PC-9 (cell line): ENCODE results near the gene TCF4. TPM values are rescaled to one million over a fixed set of nuclear protein-coding genes. Genes with fewer than 3 reads are reported as not detected.

Experiments used
- BruUV-seq: library from RNA; stranded (reverse); fragments of 400-500 nt; replicated peaks from 2 replicates; lab custom pipeline; 2021; lab: Mats Ljungman, UMichigan
- CTCF ChIA-PET: fragments of 300-600 bp; sonication (Branson Sonifier 250); formaldehyde crosslinking; loops from one replicate; lab custom pipeline; 2022; ENCODE audit warnings: antibody characterized with exemption; lab: Charles Lee
- POLR2A ChIA-PET: fragments of 300-600 bp; sonication (Branson Sonifier 250); formaldehyde crosslinking; loops from one replicate; lab custom pipeline; 2022; ENCODE audit warnings: antibody characterized with exemption; ENCODE audit not compliant: unreplicated experiment; lab: Charles Lee
- DNase-seq, 2 experiments: peaks; one replicate each; pipeline versions ENCODE4 v3.0.0 to v3.0.0-alpha.2; 2015 to 2022; ENCODE audit warnings: mixed read lengths in 1 of 2
- H2AFZ ChIP-seq: fragments of 200-600 bp; sonication (generic); 2 replicates; pipeline ENCODE4 v1.8.1; 2017; ENCODE audit warnings: antibody characterized with exemption
- H3F3A ChIP-seq: fragments of 200-600 bp; sonication (generic); 2 replicates; pipeline ENCODE4 v1.8.1; 2017; ENCODE audit warnings: antibody characterized with exemption, mild to moderate bottlenecking, low read depth; ENCODE audit not compliant: insufficient read depth
- H3K27ac ChIP-seq: fragments of 200-600 bp; sonication (generic); 2 replicates; pipeline ENCODE4 v1.6.1; 2016; ENCODE audit warnings: mixed run types
- H3K27me3 ChIP-seq: fragments of 200-600 bp; sonication (generic); 2 replicates; pipeline ENCODE4 v1.6.1; 2016; ENCODE audit warnings: low read depth, mixed run types; ENCODE audit not compliant: insufficient read depth
- H3K36me3 ChIP-seq: fragments of 200-600 bp; sonication (generic); 2 replicates; pipeline ENCODE4 v1.6.1; 2016; ENCODE audit warnings: low read depth, mixed run types
- H3K4me1 ChIP-seq: fragments of 200-600 bp; sonication (generic); replicated peaks from 2 replicates; pipeline ENCODE4 v1.6.1; 2016; ENCODE audit warnings: mixed run types; ENCODE audit not compliant: insufficient read depth
- H3K4me2 ChIP-seq: fragments of 200-600 bp; sonication (generic); 2 replicates; pipeline ENCODE4 v1.6.1; 2017; ENCODE audit warnings: mixed run types
- H3K4me3 ChIP-seq: fragments of 200-600 bp; sonication (generic); 2 replicates; pipeline ENCODE4 v1.6.1; 2016; ENCODE audit warnings: mixed run types
- H3K79me2 ChIP-seq: fragments of 200-600 bp; sonication (generic); 2 replicates; pipeline ENCODE4 v1.6.1; 2017; ENCODE audit warnings: low read depth, mixed run types
- H3K9me2 ChIP-seq: fragments of 200-600 bp; sonication (generic); 2 replicates; pipeline ENCODE4 v1.8.1; 2017; ENCODE audit warnings: mild to moderate bottlenecking; ENCODE audit not compliant: insufficient read depth
- H3K9me3 ChIP-seq: fragments of 200-600 bp; sonication (generic); 2 replicates; pipeline ENCODE4 v1.8.1; 2016; ENCODE audit warnings: low read depth; ENCODE audit not compliant: insufficient read depth
- H4K20me1 ChIP-seq: fragments of 200-600 bp; sonication (generic); 2 replicates; pipeline ENCODE4 v1.8.1; 2017; ENCODE audit not compliant: insufficient read depth
- EZH2 ChIP-seq: fragments of 200-600 bp; sonication (generic); IDR thresholded peaks from 2 replicates; pipeline ENCODE4 v1.8.0; 2017; ENCODE audit warnings: antibody characterized with exemption, low read depth
- intact Hi-C: fragments of 100-400 bp; cut with micrococcal nuclease; formaldehyde crosslinking; loops from one replicate; pipeline ENCODE4 v1.10.0; 2022; ENCODE audit not compliant: unreplicated experiment
- total RNA-seq: library from RNA; stranded (reverse); gene quantifications from 2 replicates; pipeline ENCODE4 v1.2.3, GENCODE V29; 2021
- TF ChIP-seq, protein P1 (sequence below): fragments of 200-600 bp; sonication (generic); conservative IDR thresholded peaks from 2 replicates; pipeline ENCODE4 v1.6.1; 2017; ENCODE audit warnings: mixed run types, antibody characterized with exemption, mild to moderate bottlenecking, moderate library complexity

The TCF4 gene
- total RNA-seq, 1 experiment from 2014 or later = 0.74 TPM

DNA sequence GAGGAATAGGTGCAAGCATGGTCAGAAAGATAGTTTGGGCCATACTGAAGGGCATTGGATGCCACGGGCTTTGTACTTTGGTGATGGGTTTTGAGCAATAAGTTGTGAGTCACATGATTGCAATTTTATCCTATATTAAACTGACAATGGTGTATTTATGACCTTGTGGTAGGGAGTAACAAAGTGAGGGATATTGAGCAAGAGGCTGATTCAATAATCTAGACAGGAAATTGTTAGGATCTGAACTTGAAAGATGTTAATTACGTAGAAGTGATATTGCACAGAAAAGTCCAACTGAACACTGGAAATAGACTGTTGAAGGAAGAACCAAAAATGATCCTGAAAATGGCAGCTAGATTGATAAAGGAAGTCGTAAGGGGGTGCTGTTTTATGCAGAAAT, 46.6 kb upstream of the TCF4 start:
- H2AFZ ChIP-seq = no peak overlapping the region

DNA sequence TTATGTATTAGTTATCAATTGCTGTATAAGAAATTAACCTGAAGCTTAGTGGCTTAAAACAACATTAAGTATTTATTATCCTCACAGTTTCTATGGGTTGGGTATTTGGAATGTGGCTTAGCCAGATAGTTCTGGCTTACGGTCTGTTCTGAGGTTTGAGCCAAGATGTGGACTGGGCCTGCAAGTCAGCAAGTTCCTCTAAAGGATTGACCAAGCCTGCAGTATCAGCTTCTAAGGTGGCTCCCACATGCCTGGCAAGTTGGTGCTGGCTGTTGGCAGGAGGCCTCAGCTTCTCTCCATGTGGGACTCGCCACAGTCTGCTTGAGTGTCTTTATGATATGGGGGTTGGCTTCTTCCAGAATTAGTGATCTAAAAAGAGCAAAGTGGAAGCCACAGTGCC, 45.0 kb upstream of the TCF4 start:
- Histone ChIP-seq H3K79me2 (no peaks in the 10 kb centered on the region), H2AFZ (no peak overlapping the region), H3K27ac (no peak overlapping the region), H3K9me2 (no peaks in the 10 kb centered on the region), H3F3A (no peaks in the 10 kb centered on the region), H3K27me3 (no peaks in the 10 kb centered on the region), H3K4me3 (no peak overlapping the region), H3K4me2 (no peak overlapping the region), H3K36me3 (no peaks in the 10 kb centered on the region), H3K9me3 (no peaks in the 10 kb centered on the region), H4K20me1 (no peaks in the 10 kb centered on the region), H3K4me1 (peaks cover 7% of the 10 kb centered on the region; the same call in 1 of the 2 replicates)
- TF ChIP-seq, protein P1, sequence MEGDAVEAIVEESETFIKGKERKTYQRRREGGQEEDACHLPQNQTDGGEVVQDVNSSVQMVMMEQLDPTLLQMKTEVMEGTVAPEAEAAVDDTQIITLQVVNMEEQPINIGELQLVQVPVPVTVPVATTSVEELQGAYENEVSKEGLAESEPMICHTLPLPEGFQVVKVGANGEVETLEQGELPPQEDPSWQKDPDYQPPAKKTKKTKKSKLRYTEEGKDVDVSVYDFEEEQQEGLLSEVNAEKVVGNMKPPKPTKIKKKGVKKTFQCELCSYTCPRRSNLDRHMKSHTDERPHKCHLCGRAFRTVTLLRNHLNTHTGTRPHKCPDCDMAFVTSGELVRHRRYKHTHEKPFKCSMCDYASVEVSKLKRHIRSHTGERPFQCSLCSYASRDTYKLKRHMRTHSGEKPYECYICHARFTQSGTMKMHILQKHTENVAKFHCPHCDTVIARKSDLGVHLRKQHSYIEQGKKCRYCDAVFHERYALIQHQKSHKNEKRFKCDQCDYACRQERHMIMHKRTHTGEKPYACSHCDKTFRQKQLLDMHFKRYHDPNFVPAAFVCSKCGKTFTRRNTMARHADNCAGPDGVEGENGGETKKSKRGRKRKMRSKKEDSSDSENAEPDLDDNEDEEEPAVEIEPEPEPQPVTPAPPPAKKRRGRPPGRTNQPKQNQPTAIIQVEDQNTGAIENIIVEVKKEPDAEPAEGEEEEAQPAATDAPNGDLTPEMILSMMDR = no peak
- no peak for TF ChIP-seq EZH2
- BruUV-seq = no TSS peak
- ChIA-PET CTCF (no interaction called here), POLR2A (no interaction called here)
- intact Hi-C loops = no loop called here
- peak in 1 of 2 experiments; percentile 38 for DNase-seq

More for the DNA sequence above, 46.6 kb upstream of the TCF4 start:
- Histone ChIP-seq H3F3A (no peaks in the 10 kb centered on the region), H3K27me3 (no peaks in the 10 kb centered on the region), H3K36me3 (no peaks in the 10 kb centered on the region), H3K4me2 (no peak overlapping the region), H3K4me3 (no peak overlapping the region), H3K9me2 (no peaks in the 10 kb centered on the region), H4K20me1 (no peaks in the 10 kb centered on the region), H3K79me2 (no peaks in the 10 kb centered on the region), H3K9me3 (no peaks in the 10 kb centered on the region), H3K4me1 (peaks cover 7% of the 10 kb centered on the region; the same call in 1 of the 2 replicates), H3K27ac (no peak overlapping the region)
- ChIA-PET POLR2A (no interaction called here), CTCF (no interaction called here)
- TF ChIP-seq, protein P1 = no peak
- no peak for TF ChIP-seq EZH2
- BruUV-seq = no TSS peak
- intact Hi-C loops = no loop called here
- DNase-seq = peak in 1 of 2 experiments; percentile 62

DNA sequence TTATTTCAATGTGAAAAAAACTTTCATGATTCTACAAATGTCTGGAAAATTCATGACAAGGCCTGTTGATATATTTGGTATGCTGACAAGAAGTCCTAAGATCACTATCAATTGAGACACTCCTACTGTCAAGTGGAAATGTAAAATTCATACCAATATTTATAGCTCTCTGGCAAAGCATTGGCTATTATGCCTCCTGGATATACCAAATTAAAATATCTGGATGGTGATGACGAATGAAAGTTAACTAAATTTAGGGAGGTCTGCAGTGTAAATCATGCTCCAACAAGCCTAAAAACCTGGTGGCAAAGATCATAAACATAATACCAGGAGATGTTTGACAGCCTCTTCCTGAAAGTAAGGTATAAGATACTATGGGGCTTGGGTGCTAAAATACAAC, 41.1 kb upstream of the TCF4 start:
- no peaks in the 10 kb centered on the region for H3K4me1 ChIP-seq
- DNase-seq = no peak
- intact Hi-C loops = no loop called here
- no peak overlapping the region for H3K27ac ChIP-seq
- no peak overlapping the region for H2AFZ ChIP-seq
- no peaks in the 10 kb centered on the region for H3K36me3 ChIP-seq
- ChIA-PET CTCF (no interaction called here), POLR2A (no interaction called here)
- H3F3A ChIP-seq = no peaks in the 10 kb centered on the region
- no peaks in the 10 kb centered on the region for H4K20me1 ChIP-seq
- H3K9me2 ChIP-seq = no peaks in the 10 kb centered on the region
- H3K9me3 ChIP-seq = no peaks in the 10 kb centered on the region
- H3K4me3 ChIP-seq = no peak overlapping the region
- no TSS peak for BruUV-seq
- H3K79me2 ChIP-seq = no peaks in the 10 kb centered on the region
- no peak for TF ChIP-seq EZH2
- TF ChIP-seq, protein P1 = no peak
- no peak overlapping the region for H3K4me2 ChIP-seq
- no peaks in the 10 kb centered on the region for H3K27me3 ChIP-seq
